HepG2 (cell line): ENCODE data around the gene PRMT2. TPM values are rescaled to one million over a fixed set of nuclear protein-coding genes. Genes with fewer than 3 reads are reported as not detected.

Experiments
- AHDC1 ChIP-seq: sonication (generic); formaldehyde crosslinking; IDR thresholded peaks from 2 replicates; pipeline ENCODE4 v1.5.1; 2020; ENCODE audit warnings: mild to moderate bottlenecking, missing genetic modification reagents, borderline replicate concordance
- JUN ChIP-seq: sonication (generic); formaldehyde crosslinking; IDR thresholded peaks from 2 replicates; pipeline ENCODE4 v1.4.0; 2020; ENCODE audit warnings: mild to moderate bottlenecking, missing genetic modification reagents
- MAFG ChIP-seq: sonication (generic); formaldehyde crosslinking; IDR thresholded peaks from 2 replicates; pipeline ENCODE4 v1.5.1; 2020; ENCODE audit warnings: mild to moderate bottlenecking, missing genetic modification reagents
- RFXAP ChIP-seq: sonication (generic); formaldehyde crosslinking; IDR thresholded peaks from 2 replicates; pipeline ENCODE4 v1.4.0; 2020; ENCODE audit warnings: missing genetic modification reagents, borderline replicate concordance
- RXRB ChIP-seq: IDR thresholded peaks from 2 replicates; pipeline ENCODE4 v1.6.1; 2016; ENCODE audit warnings: borderline replicate concordance, missing genetic modification reagents, missing compliant biosample characterization
- TCF7 ChIP-seq: sonication (generic); IDR thresholded peaks from 2 replicates; pipeline ENCODE4 v1.6.1; 2016; ENCODE audit warnings: antibody characterized with exemption, low read depth
- TIGD3 ChIP-seq: sonication (generic); formaldehyde crosslinking; IDR thresholded peaks from 2 replicates; pipeline ENCODE4 v1.5.1; 2020; ENCODE audit warnings: mild to moderate bottlenecking, missing genetic modification reagents, borderline replicate concordance
- ZBTB46 ChIP-seq: sonication (generic); formaldehyde crosslinking; IDR thresholded peaks from 2 replicates; pipeline ENCODE4 v1.4.0; 2020; ENCODE audit warnings: mild to moderate bottlenecking, missing genetic modification reagents, borderline replicate concordance
- ZFX ChIP-seq: sonication (generic); formaldehyde crosslinking; IDR thresholded peaks from 2 replicates; pipeline ENCODE4 v1.4.0; 2020; ENCODE audit warnings: mild to moderate bottlenecking, low read depth, missing genetic modification reagents, moderate library complexity
- ZMYM2 ChIP-seq: sonication (generic); formaldehyde crosslinking; IDR thresholded peaks from 2 replicates; pipeline ENCODE4 v1.8.0; 2022; ENCODE audit warnings: mild to moderate bottlenecking, missing genetic modification reagents
- ZNF230 ChIP-seq: sonication (generic); formaldehyde crosslinking; IDR thresholded peaks from 2 replicates; pipeline ENCODE4 v1.4.0; 2020; ENCODE audit warnings: mild to moderate bottlenecking, missing genetic modification reagents
- ZNF235 ChIP-seq: sonication (generic); formaldehyde crosslinking; IDR thresholded peaks from 2 replicates; pipeline ENCODE4 v1.8.1; 2023; ENCODE audit warnings: mild to moderate bottlenecking, missing genetic modification reagents, borderline replicate concordance
- ZNF280B ChIP-seq: sonication (generic); formaldehyde crosslinking; IDR thresholded peaks from 2 replicates; pipeline ENCODE4 v1.5.0; 2020; ENCODE audit warnings: missing genetic modification reagents, mild to moderate bottlenecking, borderline replicate concordance
- ZNF292 ChIP-seq: sonication (generic); formaldehyde crosslinking; IDR thresholded peaks from 2 replicates; pipeline ENCODE4 v1.8.1; 2022; ENCODE audit warnings: mild to moderate bottlenecking, low read depth, missing genetic modification reagents, borderline replicate concordance
- ZNF530 ChIP-seq: sonication (generic); formaldehyde crosslinking; IDR thresholded peaks from 2 replicates; pipeline ENCODE4 v1.5.0; 2020; ENCODE audit warnings: low read depth, mild to moderate bottlenecking, missing genetic modification reagents
- ZNF749 ChIP-seq: sonication (generic); formaldehyde crosslinking; IDR thresholded peaks from 2 replicates; pipeline ENCODE4 v1.8.0; 2022; ENCODE audit warnings: mild to moderate bottlenecking, missing genetic modification reagents, moderate library complexity, borderline replicate concordance
- polyA plus RNA-seq, 8 experiments: library from polyadenylated mRNA; depleted of rRNA in 3 of 8; stranded (reverse) in 7 of 8; unstranded in 1 of 8; fragments of >200 nt; fragmentation: Illumina TruSeq in 4 of 8; extraction: Trizol in 4 of 8; gene quantifications; 2 replicates each; pipeline versions ENCODE4 v1.2.1 to v1.2.3, GENCODE V29; 2011 to 2016; ENCODE audit warnings: low read depth in 4 of 8, missing spikeins in 1 of 8, mixed read lengths in 1 of 8; ENCODE audit not compliant: insufficient read depth in 1 of 8
- total RNA-seq, 5 experiments: library from RNA; depleted of rRNA; stranded (reverse); fragments of >200 nt; fragmentation: Illumina TruSeq; extraction: Trizol; gene quantifications; 2 replicates each; pipeline ENCODE4 v1.2.3, GENCODE V29; 2016; ENCODE audit warnings: low read depth in 1 of 5

PRMT2 gene
- total and polyA plus RNA-seq, 2 of the 13 experiments (the other 11 are each of a cell fraction or from before 2014, with no cell fraction given), result 54.4 to 78.8 TPM

- TF ChIP-seq AHDC1 (CRISPR knock-in tag) (no peak), ZNF530 (no peak), ZNF235 (CRISPR knock-in tag) (peak; percentile 84), ZNF230 (peak; percentile 88; the same call in 1 of the 2 replicates), MAFG (CRISPR knock-in tag) (no peak), ZNF280B (CRISPR knock-in tag) (peak; percentile 95), ZNF749 (peak; percentile 73; the same call in 1 of the 2 replicates), ZNF292 (CRISPR knock-in tag) (peak; percentile 51; the same call in 1 of the 2 replicates), TIGD3 (peak; percentile 86; the same call in 1 of the 2 replicates), RFXAP (CRISPR knock-in tag) (no peak; the same call in 1 of the 2 replicates), JUN (CRISPR knock-in tag) (no peak; the same call in 1 of the 2 replicates), ZFX (CRISPR knock-in tag) (peak; percentile 90), TCF7 (no peak), ZMYM2 (CRISPR knock-in tag) (peak; percentile 62; the same call in 1 of the 2 replicates), ZBTB46 (CRISPR knock-in tag) (0 out of 2 replicates have a peak, but pooled peaks have one; percentile 22), RXRB (peak; percentile 28; the same call in 1 of the 2 replicates)
Measured at GRCh38 chr21:46635324-46636180, at the start of gene PRMT2 (continued).
